Myocyte (in vitro differentiated cells): ENCODE data around the gene SLC22A7. TPM values are rescaled to one million over a fixed set of nuclear protein-coding genes. Genes with fewer than 3 reads are reported as not detected.

Experiments used
- DNase-seq: peaks from one replicate; pipeline ENCODE4 v3.0.0-alpha.2; 2012; ENCODE audit warnings: low read depth
- total RNA-seq: library from RNA; depleted of rRNA; stranded (reverse); fragments of >200 nt; gene quantifications from 2 replicates; pipeline ENCODE4 v1.2.3, GENCODE V29; 2014

SLC22A7 gene
- total RNA-seq, 1 donor from 2014 or later: not detected

- DNase-seq: no peak
Measured at GRCh38 chr6:43265564-43265963, 32.5 kb upstream of the SLC22A7 start.

- no peak for DNase-seq
Measured at GRCh38 chr6:43267619-43268354, 30.3 kb upstream of the SLC22A7 start.

- peak; percentile 16 for DNase-seq
Measured at GRCh38 chr6:43268355-43268700, 29.7 kb upstream of the SLC22A7 start.

GRCh38 chr6:43268782-43269272 is 29.2 kb upstream of the SLC22A7 start:
- DNase-seq: no peak

GRCh38 chr6:43269273-43270007 is 28.6 kb upstream of the SLC22A7 start:
- peak; percentile 17 for DNase-seq

GRCh38 chr6:43271103-43271815 is 26.8 kb upstream of the SLC22A7 start:
- DNase-seq: no peak

- DNase-seq: no peak
Measured at GRCh38 chr6:43271944-43272343, 26.1 kb upstream of the SLC22A7 start.

GRCh38 chr6:43273707-43274106 is 24.4 kb upstream of the SLC22A7 start:
- no peak for DNase-seq

GRCh38 chr6:43274127-43274915 is 23.7 kb upstream of the SLC22A7 start:
- DNase-seq: no peak

- no peak for DNase-seq
Measured at GRCh38 chr6:43274916-43275597, 23.0 kb upstream of the SLC22A7 start.

- no peak for DNase-seq
Measured at GRCh38 chr6:43275801-43276576, 22.1 kb upstream of the SLC22A7 start.

GRCh38 chr6:43276577-43277305 is 21.3 kb upstream of the SLC22A7 start:
- DNase-seq: no peak

GRCh38 chr6:43277306-43277642 is 20.8 kb upstream of the SLC22A7 start:
- no peak for DNase-seq

GRCh38 chr6:43277643-43278523 is 20.2 kb upstream of the SLC22A7 start:
- no peak for DNase-seq

GRCh38 chr6:43278524-43279078 is 19.5 kb upstream of the SLC22A7 start:
- peak; percentile 61 for DNase-seq

- DNase-seq: no peak
Measured at GRCh38 chr6:43280234-43280633, 17.8 kb upstream of the SLC22A7 start.

- DNase-seq: no peak
Measured at GRCh38 chr6:43282060-43282459, 16.0 kb upstream of the SLC22A7 start.
